H9 (cell line): ENCODE results near the gene ROCK1. TPM values are rescaled to one million over a fixed set of nuclear protein-coding genes. Genes with fewer than 3 reads are reported as not detected.

Experiments
- DNase-seq: peaks from one replicate; pipeline ENCODE4 v3.0.0-alpha.2; 2017
- H2AFZ ChIP-seq: one replicate; pipeline ENCODE4 v1.6.1; 2013; ENCODE audit warnings: mild to moderate bottlenecking, low read length, control low read depth, moderate library complexity
- H2AK5ac ChIP-seq: 2 replicates; pipeline ENCODE4 v1.6.1; 2013; ENCODE audit warnings: low read length, control low read depth, mixed read lengths; ENCODE audit not compliant: insufficient read length
- H2BK120ac ChIP-seq: one replicate; pipeline ENCODE4 v1.6.1; 2013; ENCODE audit warnings: low read depth, mild to moderate bottlenecking, low read length, control low read depth, inconsistent platforms; ENCODE audit not compliant: poor library complexity, severe bottlenecking
- H2BK12ac ChIP-seq: 2 replicates; pipeline ENCODE4 v1.6.1; 2013; ENCODE audit warnings: low read length, control low read depth, mixed read lengths, low read depth; ENCODE audit not compliant: insufficient read length
- H2BK15ac ChIP-seq: 2 replicates; pipeline ENCODE4 v1.6.1; 2013; ENCODE audit warnings: low read depth, low read length, control low read depth
- H2BK20ac ChIP-seq: one replicate; pipeline ENCODE4 v1.6.1; 2013; ENCODE audit warnings: low read depth, mild to moderate bottlenecking, low read length, control low read depth, inconsistent platforms; ENCODE audit not compliant: poor library complexity, severe bottlenecking
- H2BK5ac ChIP-seq: 2 replicates; pipeline ENCODE4 v1.6.1; 2013; ENCODE audit warnings: low read length, control low read depth, mixed read lengths; ENCODE audit not compliant: insufficient read length
- H3K14ac ChIP-seq: 2 replicates; pipeline ENCODE4 v1.6.1; 2013; ENCODE audit warnings: low read length, control low read depth; ENCODE audit not compliant: insufficient read depth
- H3K18ac ChIP-seq: 2 replicates; pipeline ENCODE4 v1.6.1; 2013; ENCODE audit warnings: low read depth, mild to moderate bottlenecking, mixed read lengths, low read length, control low read depth; ENCODE audit not compliant: insufficient read length
- H3K23ac ChIP-seq: 2 replicates; pipeline ENCODE4 v1.6.1; 2013; ENCODE audit warnings: low read length, control low read depth, mixed read lengths, low read depth; ENCODE audit not compliant: insufficient read length
- H3K23me2 ChIP-seq: 2 replicates; pipeline ENCODE4 v1.6.1; 2013; ENCODE audit warnings: low read depth, mild to moderate bottlenecking, mixed read lengths, low read length, control low read depth; ENCODE audit not compliant: insufficient read length, poor library complexity, severe bottlenecking
- H3K27ac ChIP-seq: 2 replicates; pipeline ENCODE4 v1.5.1; 2013; ENCODE audit warnings: low read length, control low read depth, mixed read lengths, low read depth; ENCODE audit not compliant: insufficient read length
- H3K27me3 ChIP-seq: 2 replicates; pipeline ENCODE4 v1.6.1; 2013; ENCODE audit warnings: low read length, control low read depth, inconsistent platforms; ENCODE audit not compliant: insufficient read depth
- H3K4ac ChIP-seq: 2 replicates; pipeline ENCODE4 v1.6.1; 2013; ENCODE audit warnings: low read depth, mild to moderate bottlenecking, control low read depth, inconsistent platforms, low read length, moderate library complexity
- H3K4me1 ChIP-seq: 2 replicates; pipeline ENCODE4 v1.6.1; 2013; ENCODE audit warnings: low read length, control low read depth, inconsistent platforms; ENCODE audit not compliant: insufficient read depth
- H3K4me2 ChIP-seq: 2 replicates; pipeline ENCODE4 v1.6.1; 2013; ENCODE audit warnings: low read length, control low read depth, mixed read lengths; ENCODE audit not compliant: insufficient read length, insufficient read depth
- H3K56ac ChIP-seq: 2 replicates; pipeline ENCODE4 v1.6.1; 2013; ENCODE audit warnings: low read depth, mild to moderate bottlenecking, mixed read lengths, low read length, control low read depth; ENCODE audit not compliant: insufficient read length
- H3K79me1 ChIP-seq: 2 replicates; pipeline ENCODE4 v1.6.1; 2013; ENCODE audit warnings: low read depth, mild to moderate bottlenecking, moderate library complexity, low read length, control low read depth, inconsistent platforms; ENCODE audit not compliant: insufficient read depth, poor library complexity, severe bottlenecking
- H3K79me2 ChIP-seq: 2 replicates; pipeline ENCODE4 v1.6.1; 2013; ENCODE audit warnings: low read length, control low read depth, inconsistent platforms; ENCODE audit not compliant: insufficient read depth
- H3K9ac ChIP-seq: 2 replicates; pipeline ENCODE4 v1.6.1; 2013; ENCODE audit warnings: low read length, control low read depth, mixed read lengths; ENCODE audit not compliant: insufficient read length; ENCODE audit errors: extremely low read depth
- H3K9me3 ChIP-seq: one replicate; pipeline ENCODE4 v1.6.1; 2013; ENCODE audit warnings: low read depth, low read length, inconsistent platforms; ENCODE audit not compliant: control insufficient read depth
- H3T11ph ChIP-seq: one replicate; pipeline ENCODE4 v1.6.1; 2013; ENCODE audit warnings: mild to moderate bottlenecking, low read length, control low read depth, inconsistent platforms
- H4K20me1 ChIP-seq: one replicate; pipeline ENCODE4 v1.6.1; 2013; ENCODE audit not compliant: control insufficient read depth, insufficient read length, insufficient read depth
- H4K5ac ChIP-seq: 2 replicates; pipeline ENCODE4 v1.6.1; 2013; ENCODE audit warnings: low read depth, mild to moderate bottlenecking, mixed read lengths, low read length, control low read depth; ENCODE audit not compliant: insufficient read length
- H4K8ac ChIP-seq: replicated peaks from 2 replicates; pipeline ENCODE4 v1.6.1; 2013; ENCODE audit warnings: low read length, control low read depth, mixed read lengths, low read depth; ENCODE audit not compliant: insufficient read length
- H4K91ac ChIP-seq: 2 replicates; pipeline ENCODE4 v1.6.1; 2013; ENCODE audit warnings: low read depth, mild to moderate bottlenecking, moderate library complexity, mixed read lengths, low read length, control low read depth; ENCODE audit not compliant: insufficient read length
- H3K27ac Mint-ChIP-seq, 3 experiments: 2 replicates in 2 of 3; 3 replicates in 1 of 3; pipeline ENCODE4 v1.8.0; 2020 to 2021; ENCODE audit warnings: mixed read lengths in 3 of 3, mild to moderate bottlenecking in 1 of 3, moderate library complexity in 1 of 3
- H3K27me3 Mint-ChIP-seq: 2 replicates; pipeline ENCODE4 v1.8.0; 2021; ENCODE audit warnings: low read depth, mild to moderate bottlenecking, moderate library complexity, mixed read lengths
- H3K36me3 Mint-ChIP-seq, 3 experiments: 2 replicates in 2 of 3; 3 replicates in 1 of 3; pipeline ENCODE4 v1.8.0; 2020 to 2021; ENCODE audit warnings: low read depth in 3 of 3, mixed read lengths in 3 of 3; ENCODE audit not compliant: insufficient read depth in 1 of 3
- H3K4me1 Mint-ChIP-seq, 2 experiments: 2 replicates each; pipeline ENCODE4 v1.8.0; 2020; ENCODE audit warnings: mixed read lengths in 2 of 2
- H3K4me3 Mint-ChIP-seq, 2 experiments: 2 replicates in 1 of 2; 3 replicates in 1 of 2; pipeline ENCODE4 v1.8.0; 2020 to 2021; ENCODE audit warnings: mild to moderate bottlenecking in 2 of 2, mixed read lengths in 2 of 2, moderate library complexity in 1 of 2
- H3K9me3 Mint-ChIP-seq, 2 experiments: 2 replicates in 1 of 2; 3 replicates in 1 of 2; pipeline ENCODE4 v1.8.0; 2020; ENCODE audit warnings: mild to moderate bottlenecking in 2 of 2, mixed read lengths in 2 of 2, moderate library complexity in 1 of 2
- CTCF ChIP-seq: fragments of 200-600 bp; sonication (generic); conservative IDR thresholded peaks from 3 replicates; pipeline ENCODE4 v1.8.0; 2021; ENCODE audit warnings: antibody characterized with exemption, mild to moderate bottlenecking
- total RNA-seq: library from RNA; stranded (reverse); gene quantifications from 2 replicates; pipeline ENCODE4 v1.2.1, GENCODE V29; 2021

ROCK1 gene
- total RNA-seq, 1 experiment from 2014 or later = 38.2 TPM

GRCh38 chr18:21118806-21119205 lies 7.2 kb upstream of the ROCK1 start:
- no peaks in the 10 kb centered on the region for H3K79me2 ChIP-seq
- no peak overlapping the region for H4K5ac ChIP-seq
- no peak overlapping the region for H2BK20ac ChIP-seq
- Mint-ChIP-seq H3K27ac (no peak overlapping the region), H3K9me3 (no peaks in the 10 kb centered on the region), H3K36me3 (no peaks in the 10 kb centered on the region; a peak in 1 of 7 replicates), H3K27me3 (peaks cover under 1% of the 10 kb centered on the region), H3K4me3 (no peak overlapping the region), H3K4me1 (peaks cover 18 to 25% of the 10 kb centered on the region in 2 experiments)
- H2BK120ac ChIP-seq = no peak overlapping the region
- H3K9ac ChIP-seq = no peak overlapping the region
- H3T11ph ChIP-seq = no peak overlapping the region
- no peak for TF ChIP-seq CTCF
- H2BK15ac ChIP-seq = no peak overlapping the region
- H2BK12ac ChIP-seq = no peak overlapping the region
- H3K4me2 ChIP-seq = no peak overlapping the region
- H3K23ac ChIP-seq = no peak overlapping the region
- H3K27me3 ChIP-seq = no peaks in the 10 kb centered on the region
- no peak overlapping the region for H2AFZ ChIP-seq
- H4K91ac ChIP-seq = no peak overlapping the region
- H3K18ac ChIP-seq = no peak overlapping the region
- H3K27ac ChIP-seq = no peak overlapping the region
- no peaks in the 10 kb centered on the region for H4K20me1 ChIP-seq
- no peak overlapping the region for H3K4ac ChIP-seq
- H3K9me3 ChIP-seq = no peaks in the 10 kb centered on the region
- peaks cover 6% of the 10 kb centered on the region; the same call in 1 of the 2 replicates for H3K4me1 ChIP-seq
- no peak overlapping the region for H3K14ac ChIP-seq
- no peak overlapping the region for H4K8ac ChIP-seq
- no peak overlapping the region for H2BK5ac ChIP-seq
- H3K56ac ChIP-seq = no peak overlapping the region
- no peaks in the 10 kb centered on the region for H3K79me1 ChIP-seq
- no peaks in the 10 kb centered on the region for H3K23me2 ChIP-seq
- no peak for DNase-seq
- no peak overlapping the region for H2AK5ac ChIP-seq
